Measurements from ENCODE around the gene ZNF521. TPM values are rescaled to one million over a fixed set of nuclear protein-coding genes. Genes with fewer than 3 reads are reported as not detected.

ZNF521 gene
- total and polyA plus RNA-seq, 2 of the 13 experiments (the other 11 are each of a cell fraction or from before 2014, with no cell fraction given) = 0.02 TPM; not detected in 1

DNA sequence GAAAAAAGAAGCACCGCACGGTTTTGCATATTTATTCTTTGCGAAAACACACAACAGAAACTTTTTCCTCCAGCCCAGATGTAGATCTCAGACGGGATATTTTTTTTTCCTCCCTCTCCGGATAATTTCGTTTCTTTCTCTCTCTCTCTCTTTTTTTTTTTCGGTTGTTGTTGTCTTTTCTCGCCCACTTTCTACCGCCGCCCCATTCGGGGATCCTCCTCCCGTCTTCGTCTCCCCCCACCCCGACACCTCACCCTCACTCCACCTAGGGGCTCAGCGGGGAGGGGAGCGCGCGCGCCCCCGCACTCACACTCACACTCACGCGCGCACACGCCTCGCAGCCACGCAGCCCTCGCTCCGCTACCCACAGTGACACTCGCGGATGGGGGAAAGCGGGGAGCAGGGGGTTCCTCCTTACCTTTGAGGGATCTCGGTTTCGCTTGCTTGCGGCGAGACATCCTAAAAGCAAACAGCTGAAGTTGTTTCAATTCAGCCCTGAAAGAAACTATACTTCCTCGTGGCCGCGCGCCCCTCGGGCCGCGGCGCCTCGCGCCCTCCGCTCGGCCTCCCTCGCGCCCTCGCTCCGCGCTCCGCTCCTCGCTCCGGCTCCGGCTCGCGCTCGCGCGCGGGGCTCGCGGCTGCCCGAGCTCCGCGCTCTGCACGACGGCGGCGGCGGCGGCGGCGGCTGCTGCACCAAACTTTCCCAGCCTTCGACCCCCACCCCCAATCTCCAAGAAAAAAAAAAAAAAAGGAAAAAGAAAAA lies 1.3 kb downstream of the ZNF521 start (continued):
- TF ChIP-seq, protein P1, sequence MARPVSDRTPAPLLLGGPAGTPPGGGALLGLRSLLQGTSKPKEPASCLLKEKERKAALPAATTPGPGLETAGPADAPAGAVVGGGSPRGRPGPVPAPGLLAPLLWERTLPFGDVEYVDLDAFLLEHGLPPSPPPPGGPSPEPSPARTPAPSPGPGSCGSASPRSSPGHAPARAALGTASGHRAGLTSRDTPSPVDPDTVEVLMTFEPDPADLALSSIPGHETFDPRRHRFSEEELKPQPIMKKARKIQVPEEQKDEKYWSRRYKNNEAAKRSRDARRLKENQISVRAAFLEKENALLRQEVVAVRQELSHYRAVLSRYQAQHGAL (CRISPR knock-in tag; IDR thresholded peaks at IDR 0.05; ENCODE audit: not compliant biosample characterization) = no peak
- no peak for TF ChIP-seq MIXL1 (CRISPR knock-in tag; IDR thresholded peaks at IDR 0.05)
- no peak for TF ChIP-seq ELF3 (CRISPR knock-in tag; IDR thresholded peaks at IDR 0.05)
- no peak for TF ChIP-seq U2AF2 (IDR thresholded peaks at IDR 0.05; ENCODE audit: low read depth, low read length)
- no peak for TF ChIP-seq DNMT1 (CRISPR knock-in tag; IDR thresholded peaks at IDR 0.05)
- TF ChIP-seq CBX1 (IDR thresholded peaks at IDR 0.05; ENCODE audit: low read depth) = no peak
- no peak for TF ChIP-seq HNRNPUL1 (IDR thresholded peaks at IDR 0.05; ENCODE audit: low read depth, low read length)
- no peak for TF ChIP-seq NCOA1 (CRISPR knock-in tag; IDR thresholded peaks at IDR 0.05)
- TF ChIP-seq ZNF713 (CRISPR knock-in tag; IDR thresholded peaks at IDR 0.05) = no peak
- TF ChIP-seq MED1 (CRISPR knock-in tag; IDR thresholded peaks at IDR 0.05) = no peak

DNA sequence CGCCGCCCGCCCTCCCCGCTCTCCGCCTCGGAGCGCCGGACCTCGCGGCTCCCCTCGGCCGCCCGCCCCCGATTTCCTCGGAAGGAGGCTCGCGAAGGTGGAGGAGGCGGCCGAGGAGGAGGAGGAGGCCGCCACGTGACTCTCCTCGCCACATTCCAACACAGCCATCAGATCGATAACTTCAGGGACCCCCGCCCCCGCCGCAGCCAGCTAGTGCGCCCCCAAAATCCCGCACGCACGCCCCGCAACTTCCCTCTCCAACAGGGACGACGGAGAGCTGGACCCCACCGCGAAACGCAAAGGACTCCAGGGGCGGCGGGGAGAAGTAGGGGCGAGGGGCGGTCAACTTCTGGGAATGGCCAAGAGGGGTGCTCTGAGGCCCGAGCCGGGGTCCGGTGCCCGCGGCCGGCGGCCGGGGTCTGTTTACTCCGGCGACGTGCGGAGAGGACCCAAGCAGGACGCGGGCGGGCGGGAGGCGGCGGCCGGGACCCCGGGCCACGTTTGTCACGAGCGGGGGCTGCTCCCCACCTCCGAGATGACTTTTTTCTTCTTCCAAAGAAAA lies 2.0 kb downstream of the ZNF521 start:
- H2AFZ ChIP-seq (ENCODE audit: low read length) = no peak overlapping the region
- no peak overlapping the region for H3K27ac ChIP-seq (ENCODE audit: extremely low read length, insufficient read depth, low read length)
- H3K4me2 ChIP-seq (ENCODE audit: low read depth, low read length) = no peak overlapping the region
- no peaks in the 10 kb centered on the region for H3K9me3 ChIP-seq (ENCODE audit: low read length)
- in situ Hi-C loops (cut with HindIII; ENCODE audit: extremely low pct_ligation_motif_present, low pct_unique_long_range_greater_than_20kb) = no loop called here
- no peaks in the 10 kb centered on the region for H3K36me3 ChIP-seq (replicated peaks in 1 of 2; ENCODE audit: control insufficient read depth in 1 of 2, insufficient read depth in 2 of 2, low read length in 2 of 2)
- H3K79me2 ChIP-seq (ENCODE audit: insufficient read depth, low read length) = no peaks in the 10 kb centered on the region
- no TSS peak for BruUV-seq (replicated peaks)
- H4K20me1 ChIP-seq (ENCODE audit: insufficient read depth, low read length) = no peaks in the 10 kb centered on the region
- no peak overlapping the region for H3K9ac ChIP-seq (ENCODE audit: insufficient read depth, low read depth, low read length)
- CTCF ChIA-PET (ENCODE audit: low intra/inter-chr PET ratio, low total read pairs) = no interaction called here
- intact Hi-C loops (cut with micrococcal nuclease; ENCODE audit: unreplicated experiment) = no loop called here
- FAIRE-seq (no peak), DNase-seq (ENCODE audit: low spot score) (no peak), ATAC-seq (no peak)
- H3K27me3 ChIP-seq (ENCODE audit: control insufficient read depth in 1 of 2, insufficient read depth in 2 of 2, low read length in 2 of 2) = peaks cover 0 to 8% of the 10 kb centered on the region in 2 experiments; a peak in 1 of 5 replicates
- no peaks in the 10 kb centered on the region for H3K4me1 ChIP-seq (ENCODE audit: insufficient read depth, low read length)
- H3K4me3 ChIP-seq (replicated peaks in 1 of 3; ENCODE audit: insufficient read depth in 1 of 3, low read depth in 2 of 3, low read length in 3 of 3) = no peak overlapping the region
- 90% methylated on average over 64 of the region's 64 CpGs for whole genome bisulfite sequencing (ENCODE audit: low lambda C conversion rate)
- POLR2A ChIA-PET = no interaction called here
- TF ChIP-seq GTF3A (CRISPR knock-in tag; conservative IDR thresholded peaks at IDR 0.05) = no peak
- TF ChIP-seq, protein P2, sequence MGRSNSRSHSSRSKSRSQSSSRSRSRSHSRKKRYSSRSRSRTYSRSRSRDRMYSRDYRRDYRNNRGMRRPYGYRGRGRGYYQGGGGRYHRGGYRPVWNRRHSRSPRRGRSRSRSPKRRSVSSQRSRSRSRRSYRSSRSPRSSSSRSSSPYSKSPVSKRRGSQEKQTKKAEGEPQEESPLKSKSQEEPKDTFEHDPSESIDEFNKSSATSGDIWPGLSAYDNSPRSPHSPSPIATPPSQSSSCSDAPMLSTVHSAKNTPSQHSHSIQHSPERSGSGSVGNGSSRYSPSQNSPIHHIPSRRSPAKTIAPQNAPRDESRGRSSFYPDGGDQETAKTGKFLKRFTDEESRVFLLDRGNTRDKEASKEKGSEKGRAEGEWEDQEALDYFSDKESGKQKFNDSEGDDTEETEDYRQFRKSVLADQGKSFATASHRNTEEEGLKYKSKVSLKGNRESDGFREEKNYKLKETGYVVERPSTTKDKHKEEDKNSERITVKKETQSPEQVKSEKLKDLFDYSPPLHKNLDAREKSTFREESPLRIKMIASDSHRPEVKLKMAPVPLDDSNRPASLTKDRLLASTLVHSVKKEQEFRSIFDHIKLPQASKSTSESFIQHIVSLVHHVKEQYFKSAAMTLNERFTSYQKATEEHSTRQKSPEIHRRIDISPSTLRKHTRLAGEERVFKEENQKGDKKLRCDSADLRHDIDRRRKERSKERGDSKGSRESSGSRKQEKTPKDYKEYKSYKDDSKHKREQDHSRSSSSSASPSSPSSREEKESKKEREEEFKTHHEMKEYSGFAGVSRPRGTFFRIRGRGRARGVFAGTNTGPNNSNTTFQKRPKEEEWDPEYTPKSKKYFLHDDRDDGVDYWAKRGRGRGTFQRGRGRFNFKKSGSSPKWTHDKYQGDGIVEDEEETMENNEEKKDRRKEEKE (IDR thresholded peaks at IDR 0.05) = no peak
- TF ChIP-seq POGK (CRISPR knock-in tag; conservative IDR thresholded peaks at IDR 0.05) = no peak
- TF ChIP-seq, protein P3, sequence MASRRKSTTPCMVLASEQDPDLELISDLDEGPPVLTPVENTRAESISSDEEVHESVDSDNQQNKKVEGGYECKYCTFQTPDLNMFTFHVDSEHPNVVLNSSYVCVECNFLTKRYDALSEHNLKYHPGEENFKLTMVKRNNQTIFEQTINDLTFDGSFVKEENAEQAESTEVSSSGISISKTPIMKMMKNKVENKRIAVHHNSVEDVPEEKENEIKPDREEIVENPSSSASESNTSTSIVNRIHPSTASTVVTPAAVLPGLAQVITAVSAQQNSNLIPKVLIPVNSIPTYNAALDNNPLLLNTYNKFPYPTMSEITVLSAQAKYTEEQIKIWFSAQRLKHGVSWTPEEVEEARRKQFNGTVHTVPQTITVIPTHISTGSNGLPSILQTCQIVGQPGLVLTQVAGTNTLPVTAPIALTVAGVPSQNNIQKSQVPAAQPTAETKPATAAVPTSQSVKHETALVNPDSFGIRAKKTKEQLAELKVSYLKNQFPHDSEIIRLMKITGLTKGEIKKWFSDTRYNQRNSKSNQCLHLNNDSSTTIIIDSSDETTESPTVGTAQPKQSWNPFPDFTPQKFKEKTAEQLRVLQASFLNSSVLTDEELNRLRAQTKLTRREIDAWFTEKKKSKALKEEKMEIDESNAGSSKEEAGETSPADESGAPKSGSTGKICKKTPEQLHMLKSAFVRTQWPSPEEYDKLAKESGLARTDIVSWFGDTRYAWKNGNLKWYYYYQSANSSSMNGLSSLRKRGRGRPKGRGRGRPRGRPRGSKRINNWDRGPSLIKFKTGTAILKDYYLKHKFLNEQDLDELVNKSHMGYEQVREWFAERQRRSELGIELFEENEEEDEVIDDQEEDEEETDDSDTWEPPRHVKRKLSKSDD (CRISPR knock-in tag; IDR thresholded peaks at IDR 0.05; ENCODE audit: low read depth) = no peak
- TF ChIP-seq ATM (IDR thresholded peaks at IDR 0.05; ENCODE audit: borderline replicate concordance) = no peak
